GM12892 (cell line): ENCODE results near the gene OMG.

Source experiments
- POLR2A ChIP-seq: IDR thresholded peaks from 2 replicates; pipeline ENCODE4 v1.6.1; 2011; ENCODE audit warnings: low read depth, low read length, control low read depth
- POLR2AphosphoS5 ChIP-seq: IDR thresholded peaks from 2 replicates; pipeline ENCODE4 v1.6.1; 2011; ENCODE audit warnings: low read depth, low read length, control low read depth
- TAF1 ChIP-seq: IDR thresholded peaks from 2 replicates; pipeline ENCODE4 v1.6.1; 2011; ENCODE audit warnings: low read depth, mild to moderate bottlenecking, control low read depth, low read length, borderline replicate concordance

DNA sequence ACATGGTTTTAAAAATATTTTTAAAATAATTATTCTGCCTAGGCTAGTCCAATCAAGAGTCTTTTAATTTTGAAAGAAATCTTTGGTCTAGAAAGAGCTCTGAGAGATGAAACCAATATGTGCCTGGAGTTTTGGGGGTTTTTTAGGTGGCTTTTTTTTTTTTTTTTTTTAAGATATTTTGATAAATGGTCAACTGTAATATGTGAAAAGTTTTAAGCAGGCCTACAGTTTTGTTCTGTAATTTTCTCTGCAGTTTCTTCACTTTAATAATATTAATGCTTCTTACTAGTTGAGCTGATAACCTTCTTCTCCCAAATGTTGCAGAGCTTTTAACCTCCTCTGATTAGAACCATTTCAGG is 45.1 kb downstream of the OMG start:
- TF ChIP-seq POLR2A: no peak
- TF ChIP-seq POLR2AphosphoS5: no peak
- no peak for TF ChIP-seq TAF1
